Measurements from ENCODE around the gene CCDC97.

The CCDC97 gene

DNA sequence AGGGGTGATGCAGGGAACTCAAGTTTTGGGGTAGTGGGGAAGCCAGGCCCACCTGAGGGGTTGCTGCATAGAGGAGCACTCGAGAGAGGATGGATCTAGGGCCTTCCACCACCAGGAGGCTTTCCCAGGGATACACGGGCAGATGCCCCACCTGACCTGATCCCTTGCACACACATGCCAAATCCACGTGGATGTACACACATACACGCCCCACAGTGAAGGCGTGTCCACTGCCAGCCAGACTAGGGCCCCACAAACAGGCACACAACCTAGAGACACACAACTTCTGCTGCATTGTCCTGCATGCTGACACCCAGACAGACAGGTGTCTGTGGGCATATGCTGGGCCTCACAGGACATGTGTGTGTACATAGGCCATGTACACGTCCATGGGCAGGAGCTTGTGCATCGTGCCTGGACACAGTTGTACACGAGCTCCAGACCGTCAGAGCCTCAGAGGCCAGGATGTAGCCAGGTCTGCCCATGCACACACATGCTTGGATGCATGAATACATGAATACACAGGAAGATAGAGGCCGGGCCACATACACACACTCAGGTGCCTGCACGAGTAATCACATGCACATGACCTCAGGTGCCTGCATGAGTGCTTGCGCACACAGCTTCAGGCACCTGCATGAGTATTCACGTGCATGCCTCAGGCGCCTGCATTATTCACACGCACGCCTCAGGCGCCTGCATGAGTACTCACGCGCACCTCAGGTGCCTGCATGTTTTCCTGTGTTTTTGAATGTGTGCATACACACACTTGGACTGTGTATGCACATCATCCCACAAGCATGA, 8.9 kb downstream of the CCDC97 start:
- Mint-ChIP-seq H3K4me3 (no peak overlapping the region), H3K27ac (ENCODE audit: low read depth) (peak overlapping the region; percentile 56), H3K27me3 (no peaks in the 10 kb centered on the region)

DNA sequence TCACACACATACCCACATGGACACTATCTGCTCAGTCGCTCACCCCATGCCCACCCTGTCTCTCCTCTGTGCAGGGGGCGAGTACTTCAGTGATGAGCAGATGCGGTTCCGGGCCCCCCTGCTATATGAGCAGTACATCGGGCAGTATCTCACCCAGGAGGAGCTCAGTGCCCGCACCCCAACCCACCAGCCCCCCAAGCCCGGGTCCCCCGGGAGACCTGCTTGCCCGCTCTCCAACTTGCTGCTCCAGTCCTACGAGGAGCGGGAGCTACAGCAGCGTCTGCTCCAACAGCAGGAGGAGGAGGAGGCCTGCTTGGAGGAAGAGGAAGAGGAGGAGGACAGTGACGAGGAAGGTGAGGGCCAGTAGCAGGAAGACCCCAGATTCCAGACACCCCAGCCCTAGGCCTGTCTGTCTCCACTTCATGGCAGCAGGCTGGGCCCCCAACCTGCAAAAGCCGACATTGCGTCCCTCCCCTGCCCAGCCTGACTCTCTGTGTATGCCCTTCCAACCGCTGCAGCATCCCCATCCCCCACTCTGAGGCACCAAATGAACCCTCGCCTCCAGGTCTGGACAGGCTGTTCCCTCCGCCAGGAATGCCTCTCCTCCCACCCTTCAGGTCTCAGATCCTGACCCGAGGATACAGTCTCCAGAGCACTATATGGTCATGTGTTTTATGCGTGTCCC, 9.7 kb downstream of the CCDC97 start:
- ATAC-seq (replicated peaks; ENCODE audit: extremely low read depth, poor library complexity, severe bottlenecking): no peak
- no peak overlapping the region for H3K4me3 Mint-ChIP-seq
- H3K9me3 Mint-ChIP-seq: no peaks in the 10 kb centered on the region
- peak overlapping the region; percentile 56 for H3K27ac Mint-ChIP-seq (ENCODE audit: low read depth)
- peaks cover 30% of the 10 kb centered on the region for H3K4me1 Mint-ChIP-seq
- DNase-seq (ENCODE audit: low spot score in 2 of 2): no peak
- peaks cover 71% of the 10 kb centered on the region for H3K36me3 Mint-ChIP-seq (ENCODE audit: insufficient read depth)
- no peaks in the 10 kb centered on the region for H3K27me3 Mint-ChIP-seq

More for the DNA sequence above, 8.9 kb downstream of the CCDC97 start:
- H3K36me3 Mint-ChIP-seq (ENCODE audit: insufficient read depth): peaks cover 72% of the 10 kb centered on the region
- peaks cover 27% of the 10 kb centered on the region for H3K4me1 Mint-ChIP-seq
- ATAC-seq (replicated peaks; ENCODE audit: extremely low read depth, poor library complexity, severe bottlenecking) (peak; percentile 12), DNase-seq (ENCODE audit: low spot score in 2 of 2) (no peak)
- no peaks in the 10 kb centered on the region for H3K9me3 Mint-ChIP-seq

DNA sequence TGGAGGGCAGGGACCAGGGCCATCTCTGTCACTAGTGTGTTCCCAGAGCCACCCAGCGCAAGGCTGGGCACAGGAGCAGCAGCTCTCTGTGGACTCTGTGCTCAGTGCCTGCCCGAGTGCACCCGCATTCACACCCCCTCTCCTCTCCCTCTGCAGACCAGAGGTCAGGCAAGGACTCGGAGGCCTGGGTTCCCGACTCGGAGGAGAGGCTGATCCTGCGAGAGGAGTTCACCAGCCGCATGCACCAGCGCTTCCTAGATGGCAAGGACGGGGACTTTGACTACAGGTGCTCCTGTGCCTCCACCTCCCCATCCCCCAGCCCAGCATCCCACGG, 10.2 kb downstream of the CCDC97 start:
- ATAC-seq (replicated peaks; ENCODE audit: extremely low read depth, poor library complexity, severe bottlenecking) (no peak), DNase-seq (ENCODE audit: low spot score in 2 of 2) (no peak)
- Mint-ChIP-seq H3K27ac (ENCODE audit: low read depth) (peak overlapping the region; percentile 56), H3K36me3 (ENCODE audit: insufficient read depth) (peaks cover 76% of the 10 kb centered on the region), H3K4me1 (peaks cover 35% of the 10 kb centered on the region), H3K9me3 (no peaks in the 10 kb centered on the region), H3K4me3 (no peak overlapping the region), H3K27me3 (no peaks in the 10 kb centered on the region)

DNA sequence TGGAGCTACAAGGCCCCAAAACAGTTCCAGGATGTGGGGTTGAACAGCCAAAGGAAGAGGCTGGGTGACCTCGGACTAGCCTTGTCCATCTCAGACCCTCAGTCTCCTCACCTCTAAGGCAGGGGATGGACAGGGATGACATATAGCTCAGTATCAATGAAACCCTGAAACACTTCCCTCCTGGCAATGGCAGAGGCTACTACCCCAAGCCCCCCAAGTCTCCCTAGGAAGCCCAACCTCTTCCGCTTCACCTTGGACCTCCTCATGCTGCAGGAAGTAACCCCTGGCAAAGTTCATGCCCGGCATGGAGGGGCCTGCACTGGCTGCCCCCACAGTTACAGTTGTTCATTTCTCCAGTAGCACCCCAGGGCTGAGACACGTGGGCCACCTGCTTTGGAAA, 10.6 kb downstream of the CCDC97 start:
- Mint-ChIP-seq H3K4me1 (peaks cover 39% of the 10 kb centered on the region), H3K9me3 (no peaks in the 10 kb centered on the region), H3K27me3 (no peaks in the 10 kb centered on the region), H3K36me3 (ENCODE audit: insufficient read depth) (peaks cover 77% of the 10 kb centered on the region), H3K27ac (ENCODE audit: low read depth) (no peak overlapping the region), H3K4me3 (no peak overlapping the region)
- DNase-seq (ENCODE audit: low spot score in 2 of 2) (no peak), ATAC-seq (replicated peaks; ENCODE audit: extremely low read depth, poor library complexity, severe bottlenecking) (no peak)

DNA sequence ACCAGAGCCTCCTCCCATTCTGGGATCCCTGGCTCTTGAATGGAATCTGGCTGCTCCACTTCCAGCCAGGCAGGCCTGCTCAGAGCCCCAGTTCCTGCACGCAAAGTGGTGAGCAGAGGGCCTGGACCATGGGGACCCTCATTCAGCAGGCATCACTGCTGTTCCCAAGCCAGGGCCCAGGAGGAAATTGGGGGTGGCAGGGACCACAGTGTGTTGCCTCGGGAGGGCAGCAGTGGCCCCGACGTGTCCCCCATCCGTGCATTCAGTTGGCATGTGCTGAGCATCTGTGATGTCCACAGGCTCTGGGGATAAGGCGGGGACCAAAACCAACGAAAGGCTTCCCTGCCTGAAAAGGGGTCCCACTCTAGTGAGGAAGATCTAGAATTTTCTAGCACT, 11.2 kb downstream of the CCDC97 start:
- Mint-ChIP-seq H3K9me3 (no peaks in the 10 kb centered on the region), H3K27ac (ENCODE audit: low read depth) (peak overlapping the region; percentile 41), H3K4me3 (no peak overlapping the region), H3K36me3 (ENCODE audit: insufficient read depth) (peaks cover 72% of the 10 kb centered on the region), H3K27me3 (no peaks in the 10 kb centered on the region), H3K4me1 (peaks cover 41% of the 10 kb centered on the region)
- DNase-seq (ENCODE audit: low spot score in 2 of 2) (no peak), ATAC-seq (replicated peaks; ENCODE audit: extremely low read depth, poor library complexity, severe bottlenecking) (no peak)

DNA sequence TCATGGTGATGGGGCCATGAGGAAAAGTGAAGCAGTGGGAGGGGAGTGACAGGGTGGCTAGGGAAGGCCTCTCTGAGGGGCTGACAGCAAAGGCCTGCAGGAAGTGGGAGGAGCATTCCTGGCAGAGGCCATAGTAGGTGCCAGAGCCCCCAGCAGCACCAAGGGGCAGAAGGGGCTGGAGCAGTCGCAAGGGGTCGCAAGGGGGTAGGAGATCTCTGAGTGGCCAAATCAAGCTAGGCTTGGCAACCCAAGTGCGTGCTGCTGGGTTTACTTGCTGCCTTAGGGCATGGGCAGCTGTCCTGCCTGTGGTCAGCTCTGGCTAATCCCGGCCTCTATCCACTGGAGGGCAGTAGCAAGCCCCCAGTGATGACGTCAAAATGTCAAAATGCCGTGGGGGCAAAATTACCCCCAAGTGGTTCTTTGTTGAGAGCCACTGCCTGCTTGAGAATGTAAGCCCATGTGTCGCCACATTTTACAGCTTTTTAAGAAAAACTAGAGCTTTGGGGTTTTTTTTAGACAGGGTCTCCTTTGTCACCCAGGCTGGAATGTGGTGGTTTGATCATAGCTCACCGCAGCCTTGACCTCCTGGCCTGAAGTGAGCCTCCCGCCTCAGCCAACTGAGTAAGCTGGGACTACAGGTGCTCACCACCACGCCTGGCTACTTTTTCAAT, 11.8 kb downstream of the CCDC97 start:
- H3K27me3 Mint-ChIP-seq: no peaks in the 10 kb centered on the region
- peak overlapping the region; percentile 96 for H3K27ac Mint-ChIP-seq (ENCODE audit: low read depth)
- DNase-seq (ENCODE audit: low spot score in 2 of 2) (no peak), ATAC-seq (replicated peaks; ENCODE audit: extremely low read depth, poor library complexity, severe bottlenecking) (no peak)
- H3K9me3 Mint-ChIP-seq: no peaks in the 10 kb centered on the region
- H3K4me1 Mint-ChIP-seq: peaks cover 41% of the 10 kb centered on the region
- H3K4me3 Mint-ChIP-seq: no peak overlapping the region
- peaks cover 72% of the 10 kb centered on the region for H3K36me3 Mint-ChIP-seq (ENCODE audit: insufficient read depth)

DNA sequence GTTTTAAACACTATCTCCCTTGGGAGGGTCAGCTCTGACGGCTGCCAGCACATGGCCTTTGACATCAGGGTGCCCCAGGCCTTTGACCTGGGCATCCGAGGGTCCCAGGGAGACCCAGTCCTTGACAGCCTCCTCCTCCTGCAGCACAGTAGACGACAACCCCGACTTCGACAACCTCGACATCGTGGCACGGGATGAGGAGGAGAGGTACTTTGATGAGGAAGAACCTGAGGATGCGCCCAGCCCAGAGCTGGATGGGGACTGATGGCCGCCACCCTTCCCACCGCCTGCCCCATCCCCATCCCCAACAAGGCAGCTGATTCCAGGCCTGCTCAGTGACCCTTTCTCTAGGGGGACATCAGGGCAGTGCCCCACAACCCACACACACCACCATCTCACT, 12.5 kb downstream of the CCDC97 start:
- Mint-ChIP-seq H3K9me3 (no peaks in the 10 kb centered on the region), H3K27me3 (no peaks in the 10 kb centered on the region), H3K4me3 (peak overlapping the region; percentile 3), H3K27ac (ENCODE audit: low read depth) (peak overlapping the region; percentile 96), H3K36me3 (ENCODE audit: insufficient read depth) (peaks cover 71% of the 10 kb centered on the region), H3K4me1 (peaks cover 40% of the 10 kb centered on the region)
- ATAC-seq (replicated peaks; ENCODE audit: extremely low read depth, poor library complexity, severe bottlenecking) (no peak), DNase-seq (ENCODE audit: low spot score in 2 of 2) (no peak)

DNA sequence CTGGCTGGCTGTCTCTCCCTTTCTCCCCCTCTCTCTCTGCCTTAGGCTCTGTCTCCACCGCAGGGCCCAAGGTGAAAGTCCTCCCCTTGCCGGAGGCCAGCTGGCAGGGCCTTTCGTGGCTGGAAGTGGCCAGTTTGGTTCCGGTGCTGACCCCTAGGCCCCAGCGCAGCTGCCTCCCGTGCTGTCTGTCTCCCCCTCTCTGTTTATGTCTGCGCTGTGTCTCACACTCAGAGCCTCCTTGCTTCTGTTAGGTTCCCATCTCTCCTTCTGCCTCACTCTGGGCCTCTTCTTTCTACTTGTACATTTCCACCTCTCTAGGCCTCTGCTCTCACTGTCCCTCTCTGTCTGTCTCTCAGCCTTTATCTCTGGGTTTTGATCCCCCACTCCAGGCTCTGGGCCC, 13.1 kb downstream of the CCDC97 start:
- H3K27me3 Mint-ChIP-seq: no peaks in the 10 kb centered on the region
- peak overlapping the region; percentile 96 for H3K27ac Mint-ChIP-seq (ENCODE audit: low read depth)
- H3K36me3 Mint-ChIP-seq (ENCODE audit: insufficient read depth): peaks cover 71% of the 10 kb centered on the region
- peaks cover 45% of the 10 kb centered on the region for H3K4me1 Mint-ChIP-seq
- H3K4me3 Mint-ChIP-seq: peak overlapping the region; percentile 3
- DNase-seq (ENCODE audit: low spot score in 2 of 2): no peak
- no peaks in the 10 kb centered on the region for H3K9me3 Mint-ChIP-seq
- no peak for ATAC-seq (replicated peaks; ENCODE audit: extremely low read depth, poor library complexity, severe bottlenecking)

DNA sequence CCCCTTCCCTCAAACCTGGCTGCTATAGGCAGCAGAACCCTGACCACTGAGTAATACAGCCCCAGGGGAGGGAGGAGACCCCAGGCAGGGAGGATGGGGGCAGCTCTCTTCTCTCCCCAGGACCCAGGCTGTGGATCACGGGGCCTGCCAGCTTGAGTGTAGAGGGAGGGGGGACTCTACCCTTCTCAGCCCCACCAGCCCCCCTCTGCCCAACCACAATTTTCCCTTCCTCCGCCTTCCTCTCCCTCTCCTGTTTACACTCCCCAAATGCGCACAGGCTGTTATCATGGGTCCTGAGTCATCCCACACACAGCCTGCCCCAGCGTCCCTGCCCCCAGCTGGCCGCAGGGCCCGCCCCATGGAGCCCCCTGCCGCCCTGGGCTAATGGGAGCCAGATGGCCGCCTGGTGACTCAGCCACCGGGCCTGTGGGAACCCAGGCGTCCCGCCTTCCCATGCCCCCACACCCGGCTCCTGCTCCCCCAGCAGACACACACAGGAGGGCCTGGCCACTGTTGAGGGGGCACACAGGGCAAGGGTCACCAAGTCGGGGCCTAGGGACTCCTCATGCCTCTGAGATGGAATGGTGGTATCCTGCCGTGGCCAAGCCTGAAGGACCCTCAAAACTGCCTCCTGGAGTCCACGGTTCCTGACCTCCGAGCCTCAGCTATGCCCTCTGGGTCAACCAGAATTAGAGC, 13.6 kb downstream of the CCDC97 start:
- DNase-seq (ENCODE audit: low spot score in 2 of 2) (no peak), ATAC-seq (replicated peaks; ENCODE audit: extremely low read depth, poor library complexity, severe bottlenecking) (no peak)
- Mint-ChIP-seq H3K4me1 (peaks cover 50% of the 10 kb centered on the region), H3K4me3 (no peak overlapping the region), H3K9me3 (no peaks in the 10 kb centered on the region), H3K27me3 (no peaks in the 10 kb centered on the region), H3K36me3 (ENCODE audit: insufficient read depth) (peaks cover 71% of the 10 kb centered on the region), H3K27ac (ENCODE audit: low read depth) (peak overlapping the region; percentile 96)

DNA sequence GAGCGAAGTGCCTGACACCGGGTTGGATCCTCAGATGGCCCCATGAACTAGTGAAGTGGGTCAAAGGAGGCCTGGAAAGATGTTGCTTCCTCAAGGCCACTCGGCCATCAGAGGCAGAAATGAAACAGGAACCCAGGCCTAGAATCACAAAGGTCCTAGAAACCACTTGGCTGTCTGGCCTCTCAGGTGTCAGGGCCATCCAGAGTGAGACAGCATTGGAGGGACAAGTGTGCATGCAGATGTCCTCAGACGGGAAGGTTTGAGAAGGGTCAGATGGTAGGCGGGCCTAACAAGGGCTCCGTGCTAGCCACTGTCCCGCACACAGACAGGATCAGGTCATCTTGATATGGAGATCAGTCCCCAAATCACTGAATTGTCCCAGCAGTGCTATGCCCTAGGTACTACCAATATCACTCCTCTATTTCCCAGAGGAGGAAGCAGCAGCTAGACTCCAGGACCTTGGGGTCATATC, 14.3 kb downstream of the CCDC97 start:
- peak overlapping the region; percentile 70 for H3K4me3 Mint-ChIP-seq
- peak overlapping the region; percentile 96 for H3K27ac Mint-ChIP-seq (ENCODE audit: low read depth)
- no peak for DNase-seq (ENCODE audit: low spot score in 2 of 2)
- ATAC-seq (replicated peaks; ENCODE audit: extremely low read depth, poor library complexity, severe bottlenecking): no peak
- peaks cover 57% of the 10 kb centered on the region for H3K4me1 Mint-ChIP-seq
- no peaks in the 10 kb centered on the region for H3K9me3 Mint-ChIP-seq
- peaks cover 75% of the 10 kb centered on the region for H3K36me3 Mint-ChIP-seq (ENCODE audit: insufficient read depth)
- H3K27me3 Mint-ChIP-seq: no peaks in the 10 kb centered on the region

DNA sequence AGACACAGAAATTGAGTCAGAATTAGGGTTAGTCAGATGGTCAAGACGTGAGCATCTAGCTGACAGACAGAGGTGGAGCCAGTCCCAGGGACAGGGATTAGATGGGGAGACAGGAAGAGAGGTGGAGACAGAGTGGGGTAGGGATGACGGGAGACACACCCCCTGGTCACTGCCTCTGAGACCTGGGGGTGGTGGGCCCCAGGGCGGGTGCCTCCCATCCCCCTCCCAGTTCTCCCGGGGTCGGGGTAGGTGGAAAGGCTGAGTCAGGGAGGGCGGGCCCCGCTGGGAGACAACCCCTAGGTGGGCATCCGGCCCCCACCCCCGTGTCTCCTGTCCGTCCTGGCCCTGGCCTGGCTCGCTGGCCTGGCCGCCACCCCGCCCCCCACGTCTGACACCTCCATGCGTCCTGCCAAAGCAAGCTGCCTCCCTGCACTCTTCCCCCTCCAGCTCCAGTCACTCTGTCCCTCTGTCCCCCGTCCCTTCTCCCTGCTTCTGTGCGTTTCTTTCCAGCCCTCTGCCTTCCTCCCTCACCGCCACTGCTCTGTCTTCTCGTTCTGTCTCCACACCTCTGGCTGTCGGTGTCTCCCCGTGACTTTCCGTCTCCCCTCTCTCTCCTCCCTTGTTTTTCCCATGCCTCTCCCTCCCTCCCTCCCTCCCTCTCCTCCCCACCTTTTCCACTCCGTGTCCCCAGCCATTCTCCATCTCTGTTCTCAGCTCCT, 15.1 kb downstream of the CCDC97 start:
- Mint-ChIP-seq H3K4me1 (peaks cover 58% of the 10 kb centered on the region), H3K9me3 (no peaks in the 10 kb centered on the region)

DNA sequence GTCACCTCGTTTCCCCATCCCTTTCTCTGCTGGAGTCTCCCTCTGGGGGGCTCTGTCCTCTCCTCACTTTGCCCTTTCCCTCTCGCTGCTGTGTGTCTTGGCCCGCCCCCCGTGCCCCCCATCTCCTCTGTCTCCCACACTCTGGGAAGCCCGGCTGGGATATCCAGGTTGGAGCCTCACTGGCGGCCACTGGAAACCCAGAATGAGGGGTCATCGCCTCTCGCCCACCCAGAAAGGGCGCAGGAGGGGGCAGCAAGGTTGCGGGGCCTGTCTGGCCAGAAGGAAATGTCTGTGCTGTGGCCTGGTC, 15.6 kb downstream of the CCDC97 start:
- peaks cover 63% of the 10 kb centered on the region for H3K4me1 Mint-ChIP-seq

More for the DNA sequence above, 15.1 kb downstream of the CCDC97 start:
- Mint-ChIP-seq H3K4me3 (peak overlapping the region; percentile 70), H3K27me3 (no peaks in the 10 kb centered on the region), H3K27ac (ENCODE audit: low read depth) (peak overlapping the region; percentile 96), H3K36me3 (ENCODE audit: insufficient read depth) (peaks cover 75% of the 10 kb centered on the region)
- DNase-seq (ENCODE audit: low spot score in 2 of 2) (no peak), ATAC-seq (replicated peaks; ENCODE audit: extremely low read depth, poor library complexity, severe bottlenecking) (no peak)

More for the DNA sequence above, 15.6 kb downstream of the CCDC97 start:
- H3K27me3 Mint-ChIP-seq: no peaks in the 10 kb centered on the region
- peak overlapping the region; percentile 70 for H3K4me3 Mint-ChIP-seq
- no peak for ATAC-seq (replicated peaks; ENCODE audit: extremely low read depth, poor library complexity, severe bottlenecking)
- peak overlapping the region; percentile 96 for H3K27ac Mint-ChIP-seq (ENCODE audit: low read depth)
- H3K9me3 Mint-ChIP-seq: no peaks in the 10 kb centered on the region
- no peak for DNase-seq (ENCODE audit: low spot score in 2 of 2)
- peaks cover 78% of the 10 kb centered on the region for H3K36me3 Mint-ChIP-seq (ENCODE audit: insufficient read depth)

Data from central memory CD8-positive, alpha-beta T cell (primary cell).